ENCODE results near the gene CORIN.
"Not testable (repeated sequence)": the region's sequence is repeated elsewhere in the genome, so short reads cannot be mapped to it uniquely, and the experiment has no call there.

GRCh38 chr4:47753316-47753715 is 84.6 kb downstream of the CORIN start:
- TF ChIP-seq, protein P1, sequence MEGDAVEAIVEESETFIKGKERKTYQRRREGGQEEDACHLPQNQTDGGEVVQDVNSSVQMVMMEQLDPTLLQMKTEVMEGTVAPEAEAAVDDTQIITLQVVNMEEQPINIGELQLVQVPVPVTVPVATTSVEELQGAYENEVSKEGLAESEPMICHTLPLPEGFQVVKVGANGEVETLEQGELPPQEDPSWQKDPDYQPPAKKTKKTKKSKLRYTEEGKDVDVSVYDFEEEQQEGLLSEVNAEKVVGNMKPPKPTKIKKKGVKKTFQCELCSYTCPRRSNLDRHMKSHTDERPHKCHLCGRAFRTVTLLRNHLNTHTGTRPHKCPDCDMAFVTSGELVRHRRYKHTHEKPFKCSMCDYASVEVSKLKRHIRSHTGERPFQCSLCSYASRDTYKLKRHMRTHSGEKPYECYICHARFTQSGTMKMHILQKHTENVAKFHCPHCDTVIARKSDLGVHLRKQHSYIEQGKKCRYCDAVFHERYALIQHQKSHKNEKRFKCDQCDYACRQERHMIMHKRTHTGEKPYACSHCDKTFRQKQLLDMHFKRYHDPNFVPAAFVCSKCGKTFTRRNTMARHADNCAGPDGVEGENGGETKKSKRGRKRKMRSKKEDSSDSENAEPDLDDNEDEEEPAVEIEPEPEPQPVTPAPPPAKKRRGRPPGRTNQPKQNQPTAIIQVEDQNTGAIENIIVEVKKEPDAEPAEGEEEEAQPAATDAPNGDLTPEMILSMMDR (IDR thresholded peaks at IDR 0.05; ENCODE audit: low read depth, low read length, poor library complexity, severe bottlenecking) = not testable (repeated sequence)
- TF ChIP-seq EZH2phosphoT487 (IDR thresholded peaks at IDR 0.05; ENCODE audit: borderline replicate concordance, low read length) = not testable (repeated sequence)
